Sigmoid colon (tissue), 4 donors: ENCODE results near the gene CFAP46.

Experiments used
- EP300 ChIP-seq, 4 donors: sonication (generic); formaldehyde crosslinking; IDR thresholded peaks; one replicate each; pipeline ENCODE4 v1.6.1; 2017; ENCODE audit warnings: antibody characterized with exemption in 4 of 4
- POLR2AphosphoS5 ChIP-seq, 4 donors: sonication (generic); formaldehyde crosslinking; IDR thresholded peaks; one replicate each; pipeline ENCODE4 v1.6.1; 2017; ENCODE audit warnings: antibody characterized with exemption in 4 of 4
- TF ChIP-seq, protein P1 (sequence below), 4 experiments: fragments of 450-650 bp in 3 of 4; fragments of 200-600 bp in 1 of 4; IDR thresholded peaks; one replicate each; pipeline ENCODE4 v1.5.1; 2016 to 2019; ENCODE audit warnings: antibody characterized with exemption in 4 of 4, mild to moderate bottlenecking in 3 of 4, moderate library complexity in 2 of 4

DNA sequence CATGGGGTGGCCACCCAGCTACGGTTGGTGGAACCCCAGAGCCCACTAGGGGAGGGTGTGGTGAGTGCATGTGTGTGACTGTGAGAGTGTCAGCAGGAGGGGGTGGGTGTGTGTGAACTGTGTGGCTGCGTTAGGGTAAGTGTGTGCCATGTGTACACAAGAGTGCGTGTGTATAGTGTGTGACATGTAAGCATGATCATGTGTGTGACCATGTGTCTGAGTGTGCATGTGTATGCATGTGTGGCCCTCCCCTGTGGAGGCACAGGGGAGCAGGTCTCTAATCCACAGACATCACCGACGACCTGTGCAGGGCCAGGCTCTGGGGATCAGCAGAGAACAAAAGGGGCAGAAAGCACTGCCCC is 3.5 kb upstream of the CFAP46 start:
- TF ChIP-seq, protein P1, sequence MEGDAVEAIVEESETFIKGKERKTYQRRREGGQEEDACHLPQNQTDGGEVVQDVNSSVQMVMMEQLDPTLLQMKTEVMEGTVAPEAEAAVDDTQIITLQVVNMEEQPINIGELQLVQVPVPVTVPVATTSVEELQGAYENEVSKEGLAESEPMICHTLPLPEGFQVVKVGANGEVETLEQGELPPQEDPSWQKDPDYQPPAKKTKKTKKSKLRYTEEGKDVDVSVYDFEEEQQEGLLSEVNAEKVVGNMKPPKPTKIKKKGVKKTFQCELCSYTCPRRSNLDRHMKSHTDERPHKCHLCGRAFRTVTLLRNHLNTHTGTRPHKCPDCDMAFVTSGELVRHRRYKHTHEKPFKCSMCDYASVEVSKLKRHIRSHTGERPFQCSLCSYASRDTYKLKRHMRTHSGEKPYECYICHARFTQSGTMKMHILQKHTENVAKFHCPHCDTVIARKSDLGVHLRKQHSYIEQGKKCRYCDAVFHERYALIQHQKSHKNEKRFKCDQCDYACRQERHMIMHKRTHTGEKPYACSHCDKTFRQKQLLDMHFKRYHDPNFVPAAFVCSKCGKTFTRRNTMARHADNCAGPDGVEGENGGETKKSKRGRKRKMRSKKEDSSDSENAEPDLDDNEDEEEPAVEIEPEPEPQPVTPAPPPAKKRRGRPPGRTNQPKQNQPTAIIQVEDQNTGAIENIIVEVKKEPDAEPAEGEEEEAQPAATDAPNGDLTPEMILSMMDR (IDR thresholded peaks at IDR 0.05) = no peak
- TF ChIP-seq EP300 (IDR thresholded peaks at IDR 0.05) (no peak), POLR2AphosphoS5 (IDR thresholded peaks at IDR 0.05) (no peak)
